H1 (cell line): ENCODE results near the gene NOC3L. TPM values are rescaled to one million over a fixed set of nuclear protein-coding genes. Genes with fewer than 3 reads are reported as not detected.

Experiments
- polyA plus RNA-seq, 7 experiments: library from polyadenylated mRNA; depleted of rRNA in 3 of 7; stranded (reverse) in 5 of 7; unstranded in 2 of 7; fragments of >200 nt in 5 of 7; fragments of 200-250 nt in 2 of 7; gene quantifications; 1 replicate in 5 of 7; 2 replicates in 1 of 7; 4 replicates in 1 of 7; pipeline versions ENCODE4 v1.2.1 to v1.2.3, GENCODE V29; 2011 to 2013; ENCODE audit warnings: missing spikeins in 2 of 7, mixed read lengths in 2 of 7
- total RNA-seq: library from RNA; stranded (reverse); fragmentation: NEBNext Ultra II Directional; extraction: Animal tissue kit (Norgen Biotek cat#: 25700); gene quantifications from 2 replicates; pipeline ENCODE4 v1.2.1, GENCODE V29; 2021

Gene NOC3L
- total and polyA plus RNA-seq, 2 of the 8 experiments (the other 6 are each of a cell fraction or from before 2014, with no cell fraction given), result 7.1 to 39.1 TPM

Other genes starting within 250 kb of the NOC3L start
- gene TBC1D12, start 39.6 kb upstream of the NOC3L start, total RNA-seq, result 3.2 and 3.6 TPM in 2 replicates
- 1.0 and 1.1 TPM in 2 replicates for gene TBC1D12, start 39.6 kb upstream of the NOC3L start, polyA plus RNA-seq (2011; rRNA removed)
- 353 and 371 TPM in 2 replicates for gene HELLS, start 182.8 kb upstream of the NOC3L start, total RNA-seq
- 112 and 147 TPM in 2 replicates for gene HELLS, start 182.8 kb upstream of the NOC3L start, polyA plus RNA-seq (2011; rRNA removed)